ENCODE measurements around the gene UTF1. TPM values are rescaled to one million over a fixed set of nuclear protein-coding genes. Genes with fewer than 3 reads are reported as not detected.

Gene UTF1
- total and polyA plus RNA-seq, 4 donors = 0.06 to 0.52 TPM; not detected in 2

GRCh38 chr10:133247681-133248333, 17.8 kb downstream of the UTF1 start:
- peaks cover 9 to 16% (median 12%) of the 10 kb centered on the region in 3 donors for H3K27me3 ChIP-seq (ENCODE audit: control insufficient read depth in 3 of 3, insufficient read depth in 3 of 3, low read length in 2 of 3)

GRCh38 chr10:133248334-133248715, 18.3 kb downstream of the UTF1 start:
- no peak overlapping the region for H3K27ac ChIP-seq (ENCODE audit: low read depth in 1 of 2, low read length in 1 of 2)
- no peaks in the 10 kb centered on the region for H3K36me3 ChIP-seq (ENCODE audit: control insufficient read depth in 4 of 4, insufficient read depth in 4 of 4, low read length in 4 of 4)
- H3K9ac ChIP-seq (ENCODE audit: insufficient read depth in 1 of 2, low read length in 2 of 2) = no peak overlapping the region
- TF ChIP-seq CTCF (IDR thresholded peaks at IDR 0.05; ENCODE audit: control extremely low read depth, extremely low read depth) = no peak
- H3K4me3 ChIP-seq = no peak overlapping the region
- DNase-seq = no peak
- peaks cover 5 to 16% (median 9%) of the 10 kb centered on the region in 3 donors for H3K27me3 ChIP-seq (ENCODE audit: control insufficient read depth in 3 of 3, insufficient read depth in 3 of 3, low read length in 2 of 3)
- peaks cover 0 to under 1% (median 0%) of the 10 kb centered on the region in 4 donors for H3K9me3 ChIP-seq (ENCODE audit: control insufficient read depth in 4 of 4, insufficient read depth in 3 of 4, low read length in 3 of 4)
- WGBS, 2 donors = 83 to 89% methylated on average over 12 of the region's 12 CpGs
- H3K4me1 ChIP-seq (ENCODE audit: control insufficient read depth in 5 of 5, insufficient read depth in 5 of 5, low read length in 5 of 5) = peaks cover 0 to 5% (median 0%) of the 10 kb centered on the region in 5 donors
- ATAC-seq (ENCODE audit: insufficient read depth, low FRiP score) = no peak

More at GRCh38 chr10:133247681-133248333, 17.8 kb downstream of the UTF1 start:
- Histone ChIP-seq H3K4me1 (ENCODE audit: control insufficient read depth in 5 of 5, insufficient read depth in 5 of 5, low read length in 5 of 5) (peaks cover 0 to 5% (median 0%) of the 10 kb centered on the region in 5 donors), H3K4me3 (no peak overlapping the region), H3K27ac (ENCODE audit: low read depth in 1 of 2, low read length in 1 of 2) (no peak overlapping the region), H3K9me3 (ENCODE audit: control insufficient read depth in 4 of 4, insufficient read depth in 3 of 4, low read length in 3 of 4) (peaks cover 0 to 3% (median 0%) of the 10 kb centered on the region in 4 donors), H3K36me3 (ENCODE audit: control insufficient read depth in 4 of 4, insufficient read depth in 4 of 4, low read length in 4 of 4) (no peaks in the 10 kb centered on the region), H3K9ac (ENCODE audit: insufficient read depth in 1 of 2, low read length in 2 of 2) (no peak overlapping the region)
- no peak for ATAC-seq (ENCODE audit: insufficient read depth, low FRiP score)
- WGBS, 2 donors = 75 to 85% methylated on average over 34 to 36 of the region's 36 CpGs
- no peak for TF ChIP-seq CTCF (IDR thresholded peaks at IDR 0.05; ENCODE audit: control extremely low read depth, extremely low read depth)
- DNase-seq = no peak

DNA sequence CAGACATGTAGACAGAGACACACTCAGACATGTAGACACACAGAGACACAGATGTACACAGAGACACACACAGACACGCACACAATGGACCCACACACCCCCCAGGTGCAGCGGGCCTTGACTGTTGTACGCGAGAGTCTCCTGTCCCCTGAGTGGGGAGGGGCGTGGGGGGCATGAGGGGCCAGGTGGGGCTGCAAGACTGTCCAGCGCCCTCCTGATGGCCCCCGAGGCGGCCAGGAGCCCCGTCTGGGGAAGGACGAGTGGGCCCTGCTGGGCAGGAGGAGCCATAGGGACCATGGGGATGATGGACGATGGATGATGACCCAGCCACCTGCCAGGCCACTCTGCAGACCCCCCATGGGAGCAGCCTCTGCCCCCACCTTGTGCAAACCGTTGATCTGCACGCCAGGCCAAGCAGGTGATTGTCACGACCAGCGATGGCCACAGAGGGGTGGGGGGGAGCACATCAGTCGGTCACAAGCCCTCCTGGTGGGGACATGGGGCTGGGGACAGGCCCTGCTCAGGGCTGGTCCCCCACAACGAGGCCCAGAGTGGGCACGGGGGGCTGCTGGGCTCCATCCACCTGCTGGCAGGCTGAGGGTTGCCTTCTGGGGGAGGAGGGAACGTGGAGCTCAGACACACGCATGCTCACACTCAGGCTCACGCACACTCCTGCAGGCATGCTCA, 19.2 kb downstream of the UTF1 start:
- TF ChIP-seq CTCF (IDR thresholded peaks at IDR 0.05; ENCODE audit: control extremely low read depth, extremely low read depth) = no peak
- Histone ChIP-seq H3K27me3 (ENCODE audit: control insufficient read depth in 3 of 3, insufficient read depth in 3 of 3, low read length in 2 of 3) (peaks cover 5 to 13% (median 9%) of the 10 kb centered on the region in 3 donors), H3K9ac (ENCODE audit: insufficient read depth in 1 of 2, low read length in 2 of 2) (no peak overlapping the region), H3K4me3 (no peak overlapping the region), H3K9me3 (ENCODE audit: control insufficient read depth in 4 of 4, insufficient read depth in 3 of 4, low read length in 3 of 4) (no peaks in the 10 kb centered on the region), H3K27ac (ENCODE audit: low read depth in 1 of 2, low read length in 1 of 2) (no peak overlapping the region), H3K4me1 (ENCODE audit: control insufficient read depth in 5 of 5, insufficient read depth in 5 of 5, low read length in 5 of 5) (peaks cover 0 to 5% (median 0%) of the 10 kb centered on the region in 5 donors), H3K36me3 (ENCODE audit: control insufficient read depth in 4 of 4, insufficient read depth in 4 of 4, low read length in 4 of 4) (no peaks in the 10 kb centered on the region)
- ATAC-seq (ENCODE audit: insufficient read depth, low FRiP score) (no peak), DNase-seq (no peak)
- WGBS, 2 donors = 68 to 71% methylated on average over 18 to 21 of the region's 21 CpGs
